Retinal pigment epithelial cell (primary cell): ENCODE results near the gene PAM16.

Experiments
- DNase-seq: peaks from one replicate; pipeline ENCODE4 v3.0.0-alpha.2; 2010; ENCODE audit warnings: low read depth
- H3K4me3 ChIP-seq: 2 replicates; pipeline ENCODE4 v1.5.1; 2011; ENCODE audit warnings: mild to moderate bottlenecking, low read length, control low read depth, moderate library complexity
- TF ChIP-seq, protein P1 (sequence below): conservative IDR thresholded peaks from 2 replicates; pipeline ENCODE4 v1.5.1; 2011; ENCODE audit warnings: low read depth, low read length, control low read depth, inconsistent platforms

Gene PAM16

DNA sequence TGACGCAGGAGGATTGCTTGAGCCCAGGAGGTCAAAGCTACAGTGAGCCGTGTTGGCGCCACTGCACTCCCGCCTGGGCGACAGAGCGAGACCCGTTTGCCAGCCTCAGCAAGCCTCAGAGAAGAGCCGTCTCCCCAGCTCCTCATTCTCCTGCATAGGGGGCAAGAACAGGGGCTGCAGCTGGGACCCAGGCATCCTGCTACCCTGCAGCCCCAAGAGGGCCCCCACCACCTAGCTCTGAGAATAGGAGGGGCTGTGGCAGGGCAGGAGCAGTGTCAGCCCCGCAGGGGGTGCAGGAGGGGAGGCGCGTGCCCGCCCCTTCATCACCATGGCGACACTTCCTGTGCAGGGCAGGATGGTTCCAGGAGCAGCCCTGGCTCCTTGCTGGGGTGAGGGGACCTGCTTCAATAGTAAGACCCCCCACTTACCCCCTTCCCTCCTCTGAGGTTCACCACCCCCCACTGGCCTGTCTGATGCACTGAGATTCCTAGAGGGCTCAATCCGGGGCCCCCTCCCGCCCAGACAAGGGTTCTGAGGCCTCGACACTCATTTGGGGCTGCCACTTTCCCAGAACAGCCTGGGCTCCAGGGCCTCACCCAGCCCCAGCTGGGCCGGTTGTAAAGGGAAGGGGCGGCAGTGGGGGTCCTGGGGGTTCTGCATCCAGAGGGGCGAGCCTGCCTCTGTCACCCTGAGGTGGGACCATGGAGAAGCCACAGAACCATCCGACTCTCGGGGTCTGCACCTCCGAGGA lies 40.7 kb upstream of the PAM16 start:
- no peak overlapping the region for H3K4me3 ChIP-seq
- TF ChIP-seq, protein P1, sequence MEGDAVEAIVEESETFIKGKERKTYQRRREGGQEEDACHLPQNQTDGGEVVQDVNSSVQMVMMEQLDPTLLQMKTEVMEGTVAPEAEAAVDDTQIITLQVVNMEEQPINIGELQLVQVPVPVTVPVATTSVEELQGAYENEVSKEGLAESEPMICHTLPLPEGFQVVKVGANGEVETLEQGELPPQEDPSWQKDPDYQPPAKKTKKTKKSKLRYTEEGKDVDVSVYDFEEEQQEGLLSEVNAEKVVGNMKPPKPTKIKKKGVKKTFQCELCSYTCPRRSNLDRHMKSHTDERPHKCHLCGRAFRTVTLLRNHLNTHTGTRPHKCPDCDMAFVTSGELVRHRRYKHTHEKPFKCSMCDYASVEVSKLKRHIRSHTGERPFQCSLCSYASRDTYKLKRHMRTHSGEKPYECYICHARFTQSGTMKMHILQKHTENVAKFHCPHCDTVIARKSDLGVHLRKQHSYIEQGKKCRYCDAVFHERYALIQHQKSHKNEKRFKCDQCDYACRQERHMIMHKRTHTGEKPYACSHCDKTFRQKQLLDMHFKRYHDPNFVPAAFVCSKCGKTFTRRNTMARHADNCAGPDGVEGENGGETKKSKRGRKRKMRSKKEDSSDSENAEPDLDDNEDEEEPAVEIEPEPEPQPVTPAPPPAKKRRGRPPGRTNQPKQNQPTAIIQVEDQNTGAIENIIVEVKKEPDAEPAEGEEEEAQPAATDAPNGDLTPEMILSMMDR: no peak
- no peak for DNase-seq

DNA sequence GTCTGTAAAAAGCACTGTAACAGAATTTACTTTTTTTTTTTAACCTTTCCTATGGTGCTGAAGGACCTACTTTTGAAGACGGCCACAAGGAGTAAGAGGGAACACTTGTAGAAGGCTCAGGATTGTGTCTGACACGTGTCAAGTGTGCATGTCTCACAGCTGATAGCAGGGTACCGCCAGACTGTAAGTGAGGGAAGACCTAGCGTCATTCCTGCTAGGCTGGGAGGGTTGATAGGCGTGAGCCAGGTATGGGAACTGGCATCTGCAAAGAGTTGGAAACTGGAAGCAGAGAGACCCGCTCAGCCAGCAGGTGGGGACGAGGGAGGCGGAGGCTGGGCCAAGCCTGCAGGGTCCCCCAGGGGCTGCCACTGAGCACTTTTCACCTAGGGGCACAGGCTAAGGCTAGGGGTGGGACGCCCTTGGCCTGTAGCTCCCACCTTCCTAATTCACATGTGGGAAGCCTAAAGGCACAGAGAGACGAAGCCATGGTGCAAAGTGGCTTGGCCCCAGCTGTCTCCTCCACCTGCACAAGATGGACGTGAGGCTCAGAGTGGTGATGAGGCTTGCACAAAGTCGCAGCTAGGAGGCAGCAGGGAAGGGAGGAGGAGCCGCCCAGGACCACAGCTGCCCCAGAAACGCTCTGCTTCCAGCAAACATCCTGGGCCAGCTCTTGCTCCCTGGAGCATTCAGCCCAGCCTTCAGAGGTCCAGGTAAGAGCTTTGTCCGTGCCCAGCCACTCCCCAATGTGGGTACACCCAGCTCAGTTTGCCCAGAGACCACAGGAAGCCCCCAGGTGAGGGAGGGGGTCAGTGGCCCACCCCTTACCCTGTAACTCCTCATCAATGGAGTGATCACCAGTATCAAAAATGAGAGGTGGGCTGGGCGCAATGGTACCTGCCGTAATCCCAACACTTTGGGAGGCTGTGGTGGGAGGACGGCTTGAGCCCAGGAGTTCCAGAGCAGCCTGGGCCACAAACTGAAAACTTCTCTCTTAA lies 39.4 kb upstream of the PAM16 start:
- TF ChIP-seq, protein P1: peak; percentile 4
- no peak for DNase-seq
- no peak overlapping the region for H3K4me3 ChIP-seq

DNA sequence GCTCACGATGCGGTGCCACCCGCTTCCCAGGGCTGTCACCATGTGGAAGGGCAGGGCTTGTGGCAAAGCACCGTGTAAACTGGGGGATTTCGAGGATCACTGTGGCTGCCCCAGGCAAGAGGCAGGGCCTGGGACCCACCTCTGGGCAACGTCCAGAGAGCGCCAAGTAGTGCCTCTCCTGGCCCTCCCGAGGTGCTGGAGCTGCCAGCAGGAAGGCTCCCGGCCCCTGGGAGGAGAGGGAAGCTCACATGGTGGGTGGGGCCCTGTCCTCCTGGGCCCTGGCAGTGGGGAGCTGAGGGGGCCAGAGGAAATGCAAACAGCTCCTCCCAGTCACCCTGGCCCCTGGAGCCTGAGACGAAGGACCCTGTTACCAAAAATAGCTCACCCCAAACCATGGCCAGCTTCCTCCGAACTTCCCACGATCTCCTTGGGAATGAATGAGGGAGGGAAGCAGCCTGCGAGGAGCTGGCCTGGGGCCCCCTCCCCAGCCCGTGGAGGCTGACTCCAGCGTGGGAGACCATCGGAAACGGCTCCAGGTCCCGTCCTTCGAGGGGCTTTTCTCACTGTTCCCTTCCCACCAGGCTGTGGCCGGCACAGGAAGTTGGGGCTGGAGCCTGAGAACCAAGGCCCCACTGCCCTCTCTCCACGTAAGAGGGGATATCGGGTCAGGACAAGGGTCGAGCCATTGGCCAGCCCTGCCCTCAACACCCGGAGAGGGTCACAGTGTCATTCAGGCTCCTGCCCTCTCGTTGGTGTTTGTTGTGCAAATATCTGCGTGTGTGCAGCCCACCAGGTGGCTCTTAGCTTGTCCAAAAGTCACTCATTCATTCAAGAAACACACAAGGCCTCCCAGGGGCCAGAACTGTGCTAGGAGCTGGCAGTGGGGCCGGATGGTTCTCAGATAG lies 38.2 kb upstream of the PAM16 start:
- no peak for DNase-seq
- TF ChIP-seq, protein P1: no peak
- H3K4me3 ChIP-seq: no peak overlapping the region

DNA sequence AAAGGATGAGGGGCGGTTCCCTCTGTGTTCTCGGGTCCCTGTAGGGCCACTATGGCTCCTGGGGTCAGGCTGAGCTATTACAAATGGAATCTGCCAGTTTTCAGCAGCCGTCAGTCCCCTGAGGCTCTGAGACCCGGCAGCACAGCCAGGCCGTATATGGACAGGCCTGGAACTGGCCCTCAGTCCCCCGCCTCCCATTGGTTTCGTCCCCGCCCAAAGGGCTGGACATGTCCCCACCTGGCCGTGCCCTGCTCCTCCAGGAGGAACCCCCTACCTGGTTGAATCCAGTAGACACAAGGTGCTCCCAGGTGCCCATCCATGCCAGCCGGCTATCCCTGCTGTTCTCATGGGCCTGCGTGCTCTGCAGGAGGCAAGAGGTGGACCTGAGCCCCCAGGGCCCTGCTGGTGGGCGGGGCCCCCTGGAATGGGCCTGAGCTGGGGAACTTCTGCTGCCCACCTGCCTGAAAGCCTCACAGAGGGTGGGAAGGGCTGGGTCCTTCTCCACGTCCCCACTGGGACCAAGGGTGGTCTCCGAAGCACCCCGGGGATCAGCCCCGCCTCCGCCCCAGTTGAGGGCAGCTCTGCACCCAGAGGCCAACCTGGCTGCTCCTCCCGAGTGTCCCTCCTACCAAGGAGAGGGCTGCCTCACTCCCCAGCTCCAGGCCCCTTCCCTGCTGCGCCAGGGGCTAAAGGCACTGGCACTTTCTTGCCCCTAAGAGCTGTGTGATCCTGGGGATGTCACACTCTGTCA lies 37.3 kb upstream of the PAM16 start:
- TF ChIP-seq, protein P1: no peak
- DNase-seq: no peak

DNA sequence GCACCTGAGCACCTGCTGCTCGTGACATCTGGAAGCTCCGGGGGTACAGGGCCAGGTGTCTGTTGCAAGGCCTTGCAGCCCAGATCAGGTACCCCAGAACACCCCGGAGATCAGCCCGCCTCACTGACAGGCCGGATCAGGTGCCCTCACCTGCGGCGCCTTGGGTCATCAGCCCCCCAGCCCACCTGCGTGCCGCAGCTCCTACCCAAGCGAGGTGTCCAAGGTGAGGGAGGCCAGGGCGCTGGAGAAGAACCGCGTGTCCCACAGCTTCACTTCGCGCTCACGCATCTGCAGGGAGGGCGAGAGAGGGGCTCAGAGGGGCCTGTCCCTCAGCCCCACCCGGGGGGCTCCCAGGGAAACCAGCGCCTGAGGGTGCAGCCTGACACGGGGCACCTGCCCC lies 36.7 kb upstream of the PAM16 start:
- TF ChIP-seq, protein P1: no peak
- no peak for DNase-seq
- no peak overlapping the region for H3K4me3 ChIP-seq

More for the DNA sequence above, 37.3 kb upstream of the PAM16 start:
- H3K4me3 ChIP-seq: no peak overlapping the region
